GM19438 (cell line): ENCODE data around the gene TRNAU1AP.
A peak's percentile ranks its signal among the peaks of the same experiment; 100 is the strongest.
"Not testable (repeated sequence)": the region's sequence is repeated elsewhere in the genome, so short reads cannot be mapped to it uniquely, and the experiment has no call there.

ENCODE experiments used
- ATAC-seq: cut with Tn5 transposase; IDR thresholded peaks from one replicate; pipeline ENCODE4 v1.9.1; 2021; ENCODE audit warnings: low read depth; ENCODE audit not compliant: unreplicated experiment

TRNAU1AP gene

GRCh38 chr1:28552758-28553663 is at the start of gene TRNAU1AP:
Gene TRNAU1AP (plus strand): TSS chr1:28553085. CDS start chr1:28553111, 26 bp downstream.
- peak; percentile 87 for ATAC-seq

DNA sequence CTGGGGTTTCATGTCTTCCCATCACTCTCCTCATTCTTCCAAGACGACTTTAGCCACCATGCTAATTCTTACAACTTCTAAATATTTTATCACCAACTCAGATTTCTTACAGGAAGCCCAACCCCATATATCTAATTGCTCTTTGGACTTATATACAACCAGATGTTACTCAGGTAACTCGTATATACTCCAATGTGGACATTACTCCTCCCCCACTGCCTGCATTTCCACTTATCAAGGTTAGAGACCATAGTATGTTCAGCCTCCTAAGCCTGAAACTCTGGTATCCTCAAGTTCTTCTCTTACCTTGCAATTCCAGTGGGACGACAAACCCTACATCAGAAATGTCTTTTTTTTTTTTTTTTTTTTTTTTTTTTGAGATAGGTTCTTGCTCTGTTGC is 49.8 kb upstream of the TRNAU1AP start:
- ATAC-seq, result no peak

DNA sequence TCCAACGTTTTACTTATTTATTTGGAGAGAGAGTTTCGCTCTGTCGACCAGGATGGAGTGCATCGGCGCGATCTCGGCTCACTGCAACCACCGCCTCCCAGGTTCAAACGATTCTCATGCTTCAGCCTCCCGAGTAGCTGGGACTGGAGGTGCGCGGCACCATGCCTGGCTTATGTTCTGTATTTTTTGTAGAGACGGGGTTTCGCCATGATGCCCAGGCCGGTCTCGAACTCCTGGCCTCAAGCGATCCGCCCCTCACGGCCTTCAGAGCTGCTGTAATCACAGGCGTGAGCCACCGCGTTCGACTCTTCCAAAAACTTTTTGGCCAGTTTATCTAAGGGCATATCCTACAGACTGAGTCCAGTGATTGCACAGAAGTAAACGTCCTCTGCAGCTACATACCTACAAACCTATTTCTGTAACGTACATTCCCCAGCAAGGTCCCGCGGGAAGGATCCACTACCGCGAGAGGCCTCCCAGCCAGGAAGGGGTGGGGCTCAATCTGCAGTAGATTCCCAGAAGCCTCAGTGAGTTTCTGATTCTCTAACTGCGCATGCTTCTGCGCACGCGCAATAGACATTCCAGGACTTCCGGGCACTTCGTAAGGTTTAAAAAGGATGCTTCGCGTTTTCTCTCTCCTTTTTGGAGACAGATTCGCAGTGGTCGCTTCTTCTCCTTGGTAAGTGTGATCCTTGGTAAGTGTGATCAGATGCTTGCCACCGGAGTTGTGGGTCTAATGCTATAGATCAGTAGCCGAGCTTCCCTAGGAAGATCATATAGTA is 47.3 kb upstream of the TRNAU1AP start, which contains the start of gene RCC1:
Gene RCC1 (plus strand): TSS at position 638 of the 782 bp plus-strand sequence. CDS start 23,824 bp downstream, outside the sequence.
- ATAC-seq, result peak; percentile 64

- ATAC-seq, result no peak
Measured at GRCh38 chr1:28506907-28507246, 46.0 kb upstream of the TRNAU1AP start.

DNA sequence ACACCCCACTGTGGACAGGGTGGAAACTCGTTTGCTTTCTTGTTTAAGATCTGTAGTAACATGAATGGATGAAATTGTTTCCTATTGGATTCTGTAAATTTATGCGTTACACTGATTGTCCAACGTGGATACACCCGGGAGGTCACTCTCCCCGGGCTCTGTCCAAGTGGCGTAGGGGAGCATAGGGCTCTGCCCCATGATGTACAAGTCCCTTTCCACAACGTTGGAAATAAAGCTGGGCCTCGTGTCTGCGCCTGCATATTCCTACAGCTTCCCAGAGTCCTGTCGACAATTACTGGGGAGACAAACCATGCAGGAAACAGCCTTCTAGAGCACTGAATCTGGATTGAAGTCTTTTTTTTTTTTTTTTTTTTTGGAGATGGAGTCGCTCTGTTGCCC is 45.6 kb upstream of the TRNAU1AP start:
- ATAC-seq, result no peak

GRCh38 chr1:28507646-28508434 is 45.0 kb upstream of the TRNAU1AP start:
- ATAC-seq, result no peak

DNA sequence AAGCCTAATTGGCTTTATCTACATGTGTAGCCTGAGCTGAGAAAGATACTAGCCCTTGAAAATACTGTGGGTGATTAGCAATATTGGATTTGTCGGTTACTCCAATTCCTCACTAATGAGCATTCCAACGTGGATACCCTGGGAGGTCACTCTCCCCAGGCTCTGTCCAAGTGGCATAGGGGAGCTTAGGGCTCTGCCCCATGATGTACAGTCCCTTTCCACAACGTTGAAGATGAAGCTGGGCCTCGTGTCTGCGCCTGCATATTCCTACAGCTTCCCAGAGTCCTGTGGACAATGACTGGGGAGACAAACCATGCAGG is 44.5 kb upstream of the TRNAU1AP start:
- no peak for ATAC-seq

DNA sequence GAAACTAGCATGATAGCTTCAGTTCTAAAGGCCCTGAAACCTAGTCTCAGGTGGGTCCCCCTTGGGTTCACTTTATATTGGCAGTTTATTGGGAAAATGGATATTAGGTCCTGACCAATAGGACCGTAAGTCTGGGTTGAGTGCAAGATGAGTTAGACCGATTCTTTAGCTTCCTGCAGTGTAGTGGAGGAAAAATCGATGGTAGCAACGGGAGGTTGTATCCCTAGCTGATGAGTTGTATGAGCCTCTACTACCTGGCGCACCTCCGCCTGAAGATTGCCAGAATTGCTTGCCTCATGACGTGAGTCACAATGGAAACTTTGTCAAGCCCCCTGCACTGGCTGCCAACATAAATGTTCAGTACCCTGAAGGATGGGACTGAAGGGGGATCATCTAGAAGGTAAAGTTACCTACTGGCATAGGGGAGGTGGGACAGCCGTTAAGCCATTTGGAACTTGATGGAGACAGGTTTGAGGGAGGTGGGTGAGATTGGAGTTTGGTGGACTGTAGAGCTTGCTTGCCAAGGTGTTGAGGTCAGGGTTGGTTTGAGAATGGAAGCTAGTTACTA is 43.1 kb upstream of the TRNAU1AP start:
- ATAC-seq, result no peak

DNA sequence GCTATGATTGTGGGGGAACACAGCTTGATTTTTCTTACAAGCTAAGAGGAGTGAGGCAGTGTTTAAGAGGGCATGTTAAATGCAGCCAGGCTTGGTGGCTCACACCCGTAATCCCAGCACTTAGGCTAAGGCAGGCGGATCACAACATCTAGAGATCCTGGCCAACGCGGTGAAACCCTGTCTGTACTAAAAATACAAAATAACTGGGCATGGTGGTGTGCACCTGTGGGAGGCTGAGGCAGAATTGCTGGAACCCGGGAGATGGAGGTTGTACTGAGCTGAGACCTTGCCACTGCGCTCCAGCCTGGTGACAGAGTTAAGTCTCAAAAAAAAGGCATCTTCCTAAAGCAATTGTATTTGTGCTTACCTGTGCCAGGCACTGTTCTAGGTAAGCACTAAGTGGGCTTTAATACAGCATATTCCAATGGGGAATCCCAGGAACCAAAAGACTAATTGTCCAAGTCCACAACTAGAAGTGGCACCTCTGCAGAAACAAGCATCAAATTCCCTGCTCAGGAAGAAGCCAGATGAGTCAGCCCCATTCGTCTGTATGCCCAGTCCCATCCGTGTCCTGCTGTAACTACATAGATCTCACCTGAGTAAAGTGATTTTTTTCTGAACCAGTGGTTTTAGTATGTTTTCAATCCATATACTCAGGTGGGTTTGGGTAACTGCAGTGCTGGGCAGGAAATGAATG is 42.5 kb upstream of the TRNAU1AP start:
- ATAC-seq, result no peak

DNA sequence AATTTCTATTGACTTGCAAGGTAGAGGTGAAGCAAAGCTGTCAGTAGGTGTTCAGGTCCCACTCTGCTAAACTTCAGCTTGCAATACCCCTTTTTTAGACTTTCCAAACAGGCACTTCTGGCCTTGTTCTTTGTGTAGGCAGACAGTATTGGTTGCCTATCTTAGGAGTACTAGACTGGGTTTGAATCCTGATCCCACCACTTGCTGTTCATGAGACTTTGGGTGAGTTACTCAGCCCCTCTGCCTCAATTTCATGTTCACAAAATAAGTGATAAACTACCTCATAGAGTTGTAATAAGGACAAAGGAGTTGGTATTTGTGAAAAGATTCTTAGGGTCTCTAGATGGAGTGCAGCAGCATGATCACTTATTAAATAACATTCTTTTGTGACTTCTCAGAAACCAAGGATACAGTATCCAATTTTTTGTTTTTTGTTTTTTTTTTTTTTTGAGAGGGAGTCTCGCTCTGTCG is 41.9 kb upstream of the TRNAU1AP start:
- no peak for ATAC-seq

- ATAC-seq, result no peak
Measured at GRCh38 chr1:28512058-28512611, 40.8 kb upstream of the TRNAU1AP start.

DNA sequence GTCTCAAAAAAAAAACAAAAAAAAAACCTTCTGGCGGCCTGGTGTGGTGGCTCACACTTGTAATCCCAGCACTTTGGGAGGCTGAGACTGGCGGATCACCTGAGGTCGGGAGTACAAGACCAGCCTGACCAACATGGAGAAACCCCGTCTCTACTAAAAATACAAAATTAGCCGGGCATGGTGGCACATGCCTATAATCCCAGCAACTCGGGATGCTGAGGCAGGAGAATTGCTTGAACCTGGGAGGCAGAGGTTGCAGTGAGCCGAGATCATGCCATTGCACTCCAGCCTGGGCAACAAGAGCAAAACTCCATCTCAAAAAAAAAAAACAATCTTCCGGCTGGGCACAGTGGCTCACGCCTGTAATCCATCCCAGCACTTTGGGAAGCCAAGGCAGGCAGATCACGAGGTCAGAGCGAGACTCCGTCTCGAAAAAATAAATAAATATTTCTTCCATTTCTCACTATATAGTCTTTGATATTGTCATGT is 38.4 kb upstream of the TRNAU1AP start:
- not testable (repeated sequence) for ATAC-seq

DNA sequence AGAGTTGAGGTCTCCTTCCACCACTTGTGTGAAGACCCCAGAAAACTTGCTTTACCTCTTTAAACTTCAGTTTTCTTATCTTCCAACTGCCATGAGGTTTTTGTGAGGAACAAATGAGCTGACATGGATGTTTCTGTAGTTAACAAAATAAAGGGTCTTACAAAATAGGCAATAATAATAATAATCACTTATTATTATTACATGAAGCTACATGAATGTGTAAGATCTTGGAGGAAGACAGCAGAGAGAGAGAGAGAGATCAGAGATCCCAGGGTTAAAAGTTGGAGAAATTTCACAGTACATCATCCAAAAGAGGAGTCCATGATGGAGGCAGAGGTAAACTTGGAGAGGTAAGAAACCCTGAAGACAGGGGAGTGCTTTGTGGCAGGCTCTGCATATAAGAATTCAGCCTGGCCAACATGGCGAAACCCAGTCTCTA is 36.3 kb upstream of the TRNAU1AP start:
- no peak for ATAC-seq

- peak; percentile 10 for ATAC-seq
Measured at GRCh38 chr1:28517649-28517999, 35.3 kb upstream of the TRNAU1AP start.

DNA sequence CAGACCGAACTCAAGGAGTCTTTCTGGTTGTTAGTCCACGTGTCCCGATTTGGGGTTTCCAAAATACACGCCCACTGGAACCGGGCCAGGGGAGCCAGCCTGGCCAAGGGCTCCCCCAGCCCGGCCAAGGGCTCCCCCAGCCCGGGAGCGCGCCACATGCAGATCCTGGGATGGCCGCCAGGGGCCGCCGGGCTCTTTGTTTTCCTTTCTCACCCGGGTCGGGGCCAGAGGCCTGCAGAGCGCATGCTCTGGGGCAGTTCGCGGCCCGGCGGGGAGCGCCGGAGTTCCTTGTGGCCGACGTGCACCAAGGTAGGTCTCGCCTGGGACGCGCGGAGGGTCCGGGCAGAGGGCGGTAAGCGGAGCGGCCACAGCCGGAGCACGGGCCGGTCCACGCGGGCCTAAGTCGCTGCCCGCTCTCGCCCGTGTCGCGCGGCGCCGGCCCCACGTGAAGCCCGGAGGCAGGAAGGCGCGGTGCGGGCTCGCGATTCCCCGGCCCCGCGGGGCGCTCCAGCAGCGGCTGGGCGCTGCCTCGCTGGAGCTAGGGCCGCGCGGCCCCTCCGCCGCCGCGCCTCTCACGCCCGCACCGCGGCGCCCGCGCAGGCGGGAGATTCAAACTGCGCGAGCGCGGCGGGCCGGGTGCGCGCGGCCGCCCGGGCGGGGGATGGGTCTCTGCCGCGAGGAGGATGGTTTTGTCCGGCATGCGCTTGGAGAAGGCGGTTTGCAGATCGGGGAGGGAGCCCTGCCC is 34.7 kb upstream of the TRNAU1AP start:
- peak; percentile 65 for ATAC-seq

DNA sequence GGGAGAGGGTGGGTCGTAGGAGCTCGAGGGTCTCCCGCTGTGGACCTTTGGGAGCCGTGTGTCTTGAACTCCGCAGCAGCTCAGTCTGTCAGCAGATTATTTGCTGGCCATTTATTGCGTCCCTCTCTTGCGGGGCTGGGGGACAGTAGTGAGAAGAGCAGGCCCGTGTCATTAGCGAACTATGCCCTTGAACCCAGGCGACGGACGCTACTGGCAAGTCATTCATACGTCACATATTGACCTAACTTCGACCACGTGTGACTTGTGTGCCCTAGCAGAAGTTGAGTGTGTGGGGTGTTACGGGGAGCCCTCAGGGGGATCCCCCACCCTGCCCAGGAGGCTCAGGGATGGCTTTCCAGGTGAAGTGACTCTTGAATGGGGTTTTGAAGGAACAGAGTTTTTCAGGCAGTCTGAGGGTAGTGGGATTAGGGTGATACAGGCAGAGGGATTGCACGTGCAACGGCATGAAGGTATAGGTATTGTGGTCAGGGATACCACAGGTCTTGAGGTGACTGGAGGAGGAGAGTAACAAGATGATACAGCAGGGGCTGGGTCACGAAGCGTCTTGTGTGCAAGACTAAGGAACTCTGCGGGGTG is 34.0 kb upstream of the TRNAU1AP start:
- ATAC-seq, result no peak

- no peak for ATAC-seq
Measured at GRCh38 chr1:28519946-28520725, 32.7 kb upstream of the TRNAU1AP start.

DNA sequence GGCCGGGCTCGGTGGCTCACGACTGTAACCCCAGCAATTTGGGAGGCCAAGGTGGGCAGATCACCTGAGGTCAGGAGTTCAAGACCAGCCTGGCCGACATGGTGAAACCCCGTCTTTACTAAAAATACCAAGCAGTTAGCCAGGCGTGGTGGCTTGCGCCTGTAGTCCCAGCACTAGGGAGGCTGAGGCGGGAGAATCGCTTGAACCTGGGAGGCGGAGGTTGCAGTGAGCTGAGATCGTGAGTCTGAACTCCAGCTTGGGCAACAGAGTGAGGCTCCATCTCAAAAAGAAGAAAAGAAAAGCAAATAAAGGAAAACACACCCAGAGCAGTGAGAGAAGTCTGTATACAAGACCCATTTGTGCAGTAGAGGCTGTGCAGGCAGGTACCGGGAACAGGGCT is 32.1 kb upstream of the TRNAU1AP start:
- ATAC-seq, result not testable (repeated sequence)
